ENCODE data around the gene FSTL4.

Gene FSTL4

DNA sequence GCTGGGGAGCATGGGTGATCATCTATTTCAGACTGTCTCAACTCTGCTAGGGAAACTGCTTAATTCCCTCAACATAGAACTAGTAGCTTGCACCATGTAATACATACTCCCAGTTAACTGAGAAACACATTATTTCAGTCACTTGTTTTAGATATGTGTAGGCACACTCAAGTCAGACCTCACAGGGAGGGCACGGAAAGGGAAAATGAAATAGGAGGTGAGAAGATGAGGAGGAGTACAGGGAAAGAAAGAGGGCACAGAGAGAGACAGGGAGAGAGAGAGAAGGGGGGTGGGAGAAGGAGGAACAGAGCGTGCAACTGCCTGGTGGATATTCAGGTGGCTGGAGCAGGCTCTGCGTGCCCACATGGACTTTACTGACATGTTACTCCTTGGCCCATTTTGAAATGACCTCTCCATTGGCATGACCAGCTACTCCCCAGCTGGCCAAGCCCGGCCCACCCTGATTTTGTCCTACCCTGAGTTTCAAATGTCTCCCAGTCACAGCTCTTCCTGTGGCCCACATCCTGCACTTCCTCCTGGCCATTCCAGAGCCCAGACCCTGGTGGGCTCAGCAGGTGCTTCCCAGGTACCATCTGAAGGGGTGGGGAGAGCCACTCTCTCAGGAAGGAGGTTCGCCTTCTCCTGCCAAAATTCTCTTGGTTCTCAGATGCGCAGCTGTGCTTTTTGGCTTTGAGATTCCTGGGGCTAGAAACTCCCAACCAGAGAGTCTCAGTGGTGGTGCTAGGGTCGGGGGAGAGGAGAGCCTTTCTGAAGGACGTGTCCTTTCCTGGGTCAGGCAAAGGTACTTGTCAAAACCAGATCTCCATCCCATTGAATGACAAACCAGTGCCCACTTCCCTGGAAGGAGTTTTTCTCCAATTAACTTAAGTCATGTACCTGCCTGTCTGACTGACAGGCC lies 229.4 kb downstream of the FSTL4 start:
- DNase-seq, result no peak

DNA sequence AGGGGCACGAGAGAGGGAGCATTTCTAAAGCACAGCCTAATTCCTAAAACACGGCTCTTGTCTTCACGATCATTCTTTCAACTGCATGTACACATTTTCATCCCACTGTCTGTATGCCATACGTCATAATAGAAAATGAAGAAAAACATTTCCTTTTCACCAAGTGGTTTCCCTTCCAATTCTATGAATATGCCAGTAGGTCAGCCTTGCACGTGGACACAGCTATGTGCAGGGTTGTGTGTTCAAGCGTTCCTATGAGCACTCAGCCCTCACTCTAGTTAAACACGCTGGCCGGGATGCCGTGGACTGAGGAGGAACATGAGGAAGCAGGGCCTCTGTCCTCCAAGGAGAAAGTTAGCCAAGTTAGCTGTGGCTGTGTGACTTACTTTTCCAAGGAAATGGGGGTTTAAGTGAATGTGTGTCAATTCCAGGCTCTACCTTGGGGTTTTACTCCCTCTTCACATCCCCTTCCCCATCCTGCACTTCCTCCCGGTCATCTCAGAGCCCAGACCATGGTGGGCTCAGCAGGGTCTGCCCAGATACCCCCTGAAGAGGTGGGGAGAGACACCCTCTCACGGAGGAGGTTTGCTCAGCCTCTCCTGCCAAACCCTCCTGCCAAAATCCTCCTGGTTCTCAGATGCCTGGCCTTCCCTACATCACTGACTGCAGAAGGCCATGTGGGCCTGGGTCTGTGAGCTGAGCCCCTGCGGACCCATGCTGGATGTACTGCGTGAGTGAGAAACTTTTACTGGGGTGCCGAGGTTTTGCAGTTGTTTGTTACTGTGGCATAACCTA lies 230.6 kb downstream of the FSTL4 start:
- no peak for DNase-seq

DNA sequence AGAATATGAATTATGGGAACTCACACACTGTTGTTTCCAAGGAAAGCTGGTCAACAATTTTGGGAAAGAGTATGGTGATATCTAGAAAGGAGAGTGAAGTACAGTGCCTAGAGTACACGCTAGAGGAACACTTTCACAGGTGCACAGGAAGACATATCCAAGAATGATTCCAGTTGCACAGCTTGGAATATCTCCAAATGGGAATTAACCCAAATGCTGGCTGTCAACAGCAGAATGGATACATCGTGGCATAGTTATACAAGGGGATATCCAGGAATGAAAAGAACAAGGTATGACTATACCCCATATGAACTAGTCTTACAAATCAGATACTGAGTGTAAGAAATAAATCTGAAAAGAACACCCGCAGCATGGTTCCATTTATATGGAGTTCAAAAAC lies 231.3 kb downstream of the FSTL4 start:
- no peak for DNase-seq

DNA sequence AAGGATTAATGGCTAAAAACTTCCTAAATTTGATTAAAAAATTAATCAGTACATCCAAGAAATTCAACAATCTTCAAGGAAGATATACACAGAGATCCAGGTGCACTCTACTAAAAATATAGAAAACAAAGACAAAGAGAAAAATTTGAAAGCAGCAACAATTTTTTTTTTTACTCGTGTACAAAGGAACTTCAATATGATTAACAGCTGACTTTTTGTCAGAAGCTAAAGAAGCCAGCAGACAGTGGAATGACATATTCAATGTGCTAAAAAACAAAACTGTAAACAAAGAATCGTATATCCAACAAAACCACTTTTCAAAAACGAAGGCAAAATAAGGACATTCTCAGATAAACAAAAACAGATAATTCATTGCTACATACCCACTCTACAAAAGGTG lies 234.6 kb downstream of the FSTL4 start:
- DNase-seq, result no peak

DNA sequence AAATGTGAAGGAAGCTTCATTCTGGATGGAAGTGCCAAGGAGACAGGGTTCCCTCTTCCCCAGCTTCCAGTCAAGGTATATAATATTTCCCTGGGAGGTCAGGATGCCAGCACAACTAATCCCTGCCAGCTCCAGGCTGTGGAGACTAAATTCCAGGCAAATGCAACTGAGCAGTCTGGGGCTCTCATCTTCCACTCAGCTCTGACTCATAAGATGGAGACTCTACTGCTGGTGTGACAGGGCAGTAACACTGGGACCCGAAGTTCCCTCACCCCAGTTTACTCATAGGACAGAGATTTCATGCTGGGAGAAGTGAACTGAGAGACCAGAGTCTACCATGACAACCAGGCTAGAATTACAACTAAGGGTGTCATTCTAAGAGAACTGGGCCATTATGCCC lies 235.4 kb downstream of the FSTL4 start:
- no peak for DNase-seq

DNA sequence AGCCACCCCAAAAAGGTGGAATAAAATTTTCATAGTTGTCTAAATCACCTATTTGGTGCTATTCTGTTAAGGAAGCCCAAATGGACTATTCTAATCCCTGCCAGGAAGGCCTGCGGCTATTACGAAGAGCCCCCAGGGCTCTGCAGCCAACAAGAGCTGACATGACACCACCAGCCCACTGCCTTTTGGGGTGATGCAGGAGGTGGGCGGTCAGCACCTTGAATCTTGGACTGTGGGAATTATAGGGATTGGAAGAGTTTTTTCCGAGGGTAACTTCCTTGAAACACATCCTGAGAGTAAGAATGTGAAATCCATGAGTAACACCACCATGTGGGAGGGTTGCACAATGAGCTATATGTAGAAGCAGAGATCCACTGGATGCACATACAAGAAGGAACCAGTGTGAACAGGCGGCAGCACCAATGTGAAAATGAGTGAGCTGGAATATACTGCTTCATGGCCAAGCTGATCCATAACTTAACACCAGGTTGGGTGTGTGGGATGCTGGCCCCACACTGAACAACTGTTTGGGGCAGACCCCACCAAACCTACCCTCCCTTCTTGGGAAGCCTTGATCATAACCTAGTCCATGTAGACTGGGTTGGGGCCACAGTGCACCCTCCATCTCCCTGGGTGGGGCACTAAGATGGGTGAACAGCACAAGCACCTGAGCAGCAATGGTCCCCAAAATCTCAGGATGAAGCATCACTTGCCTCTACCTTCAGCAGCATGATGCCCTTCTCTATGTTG lies 239.0 kb downstream of the FSTL4 start:
- no peak for DNase-seq

DNA sequence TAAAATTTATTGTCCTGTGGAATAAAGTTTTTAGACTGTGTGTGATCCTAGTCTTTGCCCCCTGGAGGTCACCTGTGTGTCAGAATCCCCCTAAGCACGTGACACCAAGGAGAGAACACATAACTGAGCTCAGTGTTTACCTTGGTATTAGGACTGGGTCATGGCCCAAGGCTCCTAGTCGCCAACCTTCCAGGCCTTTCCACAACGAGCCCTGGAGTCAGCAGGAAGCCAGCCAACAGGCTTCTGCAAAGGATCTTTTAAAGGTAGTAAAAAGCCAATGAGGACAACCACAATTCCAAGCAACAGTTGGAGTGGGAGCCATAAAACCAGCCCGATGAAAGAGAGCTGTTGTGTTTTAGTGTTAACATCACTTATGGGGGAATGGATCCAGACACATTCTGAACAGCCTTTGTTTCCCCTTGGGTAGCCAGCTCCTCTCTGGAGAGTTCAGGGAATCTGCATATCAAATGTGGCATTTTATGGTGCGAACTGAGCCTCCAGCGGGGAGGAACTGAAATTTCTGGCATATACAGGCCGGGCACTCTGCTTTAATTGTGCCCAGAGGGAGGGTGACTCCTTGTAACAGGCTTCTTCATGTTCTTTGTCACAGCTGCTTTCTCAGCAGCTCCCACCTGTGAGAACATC lies 239.9 kb downstream of the FSTL4 start:
- no peak for DNase-seq

DNA sequence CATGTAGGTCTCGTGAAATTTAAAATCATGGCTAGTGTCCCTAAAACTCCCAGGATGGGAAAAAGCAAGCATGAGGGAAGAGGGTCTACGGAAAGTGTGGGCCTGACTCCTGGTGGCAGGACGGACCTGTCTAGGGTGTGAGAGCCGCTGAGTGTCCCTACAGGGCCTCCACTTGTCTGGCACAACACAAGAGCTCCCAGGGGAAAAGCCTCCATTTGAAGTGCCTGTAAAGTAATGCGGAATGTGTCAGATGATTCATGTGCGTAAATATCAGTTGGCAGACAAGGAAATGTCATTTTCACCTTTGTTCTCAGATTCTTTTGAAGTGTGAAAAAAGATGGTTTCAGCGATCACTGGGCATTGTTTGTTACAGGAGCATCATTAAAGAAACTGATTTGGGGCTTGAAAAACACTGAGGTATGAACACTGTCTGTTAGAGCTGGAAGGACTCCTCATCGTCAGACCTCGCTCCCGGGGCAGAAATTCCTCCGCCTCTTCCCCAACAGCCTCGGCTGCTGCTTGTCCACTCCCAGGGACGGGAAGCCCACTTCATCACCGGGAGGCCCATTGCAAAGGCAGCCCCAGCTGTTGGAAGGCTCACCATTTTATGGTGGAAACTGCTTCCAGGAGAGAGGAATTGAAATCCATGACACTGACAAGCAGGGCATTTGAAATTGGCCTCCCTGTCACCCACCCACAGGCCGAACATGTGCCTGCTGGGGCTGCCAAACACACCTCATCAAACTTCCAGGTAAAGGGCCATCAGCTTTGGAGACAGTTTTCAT lies 240.8 kb downstream of the FSTL4 start:
- DNase-seq, result peak; percentile 31

DNA sequence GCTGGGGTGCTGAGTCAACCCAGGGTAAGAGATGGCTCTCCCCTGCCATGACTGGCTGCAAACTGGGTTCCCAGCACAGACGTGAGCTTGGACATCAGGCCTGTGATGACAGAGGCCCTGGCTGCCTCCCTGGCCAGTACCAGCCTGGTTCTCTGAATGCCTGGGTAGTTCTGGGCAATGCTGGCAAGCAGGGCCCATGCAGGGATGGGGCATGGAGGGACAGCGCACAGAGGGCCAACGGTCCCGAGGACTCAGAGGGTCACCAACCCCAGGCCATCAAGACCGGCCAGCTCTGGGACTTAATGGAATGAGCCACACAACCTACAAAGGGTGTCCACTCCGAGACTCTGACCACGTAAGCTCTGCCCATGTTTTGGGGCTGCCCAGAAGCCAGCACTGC lies 241.4 kb downstream of the FSTL4 start:
- no peak for DNase-seq

DNA sequence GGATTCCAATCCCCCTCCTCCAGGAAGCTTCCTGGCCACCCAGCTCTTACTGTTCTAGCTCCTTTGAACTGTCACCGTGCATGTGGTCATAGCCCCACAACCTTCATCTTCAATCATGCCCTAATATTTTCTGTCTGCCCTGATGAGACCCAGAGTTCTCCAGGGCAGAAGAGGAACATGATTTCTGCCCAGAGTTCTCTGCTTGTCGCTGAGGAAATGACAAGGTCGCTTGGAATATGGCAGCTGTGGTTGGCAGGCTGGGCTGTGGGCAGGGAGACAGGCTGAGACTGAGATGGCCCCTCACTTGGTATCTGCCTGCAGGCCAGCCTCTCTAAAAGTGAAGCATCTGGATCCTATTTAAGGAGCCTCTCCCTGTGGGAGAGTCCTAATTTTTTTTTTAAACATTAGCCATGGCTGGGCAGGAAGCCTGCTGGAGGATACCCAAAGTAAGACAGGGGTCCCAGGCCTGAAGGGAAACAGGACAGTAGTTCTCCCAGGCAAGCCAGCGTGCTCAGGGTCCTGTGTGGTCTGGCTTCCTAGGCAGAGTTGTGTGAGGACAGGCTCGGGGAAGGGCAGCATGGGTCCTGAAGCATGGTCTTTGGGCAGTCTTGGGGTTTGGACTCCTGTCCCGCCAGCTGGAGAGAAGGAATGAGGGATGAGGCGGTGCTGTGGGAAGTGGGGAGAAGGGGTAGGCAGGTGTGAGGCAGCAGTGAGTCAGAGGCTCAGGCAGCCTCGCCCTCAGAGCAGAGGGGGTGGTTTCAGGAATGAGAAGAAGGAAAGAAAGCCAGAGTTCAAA lies 242.1 kb downstream of the FSTL4 start:
- no peak for DNase-seq

DNA sequence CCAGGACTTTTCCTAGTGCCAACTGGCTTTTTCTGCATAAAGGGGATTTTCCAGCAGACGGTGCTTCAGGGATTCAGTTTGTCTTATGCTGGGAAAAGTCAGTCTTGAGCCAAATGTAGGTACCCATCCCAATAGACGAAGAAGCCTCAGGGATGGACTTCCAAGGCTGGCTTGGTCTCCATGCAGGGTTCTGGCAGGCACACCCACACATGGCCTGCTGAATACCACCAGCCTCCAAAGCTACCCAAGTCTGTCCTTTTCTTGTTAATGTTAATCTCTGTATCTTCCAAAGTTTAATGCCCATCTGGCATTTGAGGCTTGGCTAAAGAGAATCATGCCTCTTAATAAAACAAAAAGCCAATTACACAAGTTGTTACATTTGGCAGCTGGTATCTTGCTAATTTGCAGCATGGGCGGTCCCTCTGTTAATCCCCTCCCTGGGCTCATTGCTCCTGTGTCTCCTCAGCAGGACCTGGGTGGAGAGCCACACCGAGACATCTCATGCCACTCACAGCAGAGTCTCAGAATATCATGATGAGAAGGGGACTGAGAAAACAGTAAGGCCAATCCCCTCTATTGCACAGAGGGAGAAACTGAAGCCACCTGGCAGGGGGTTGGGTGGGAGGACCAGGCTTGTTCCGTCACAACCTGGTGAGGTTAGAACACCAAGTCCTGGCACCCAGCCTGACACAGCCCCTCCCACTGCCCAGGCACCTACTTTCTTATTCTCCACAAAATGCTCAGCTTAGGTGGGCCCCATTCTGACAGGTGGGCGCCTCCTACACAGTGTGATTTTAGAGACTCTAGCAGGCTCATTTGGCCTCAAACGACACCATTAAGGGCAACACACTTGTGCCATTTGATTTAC lies 243.2 kb downstream of the FSTL4 start:
- no peak for DNase-seq

DNA sequence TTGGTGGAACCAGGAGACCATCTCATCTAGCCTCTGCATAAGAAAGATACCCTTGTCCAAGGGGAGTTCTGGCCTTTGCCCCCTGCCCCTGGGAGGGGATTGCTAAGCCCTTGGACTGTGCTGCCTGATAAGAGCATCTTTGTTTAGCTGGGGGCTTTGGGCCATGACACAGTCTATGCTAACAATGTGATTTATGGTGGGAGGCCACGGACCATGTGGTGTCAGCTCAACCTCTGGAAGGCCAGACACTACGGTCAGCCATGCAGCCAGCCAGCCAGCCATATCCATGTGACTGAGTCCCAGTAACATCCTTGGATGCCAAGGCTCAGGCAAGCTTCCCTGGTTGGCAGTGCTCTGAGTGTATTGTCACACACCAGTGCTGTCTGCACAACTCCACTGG lies 244.4 kb downstream of the FSTL4 start:
- no peak for DNase-seq

DNA sequence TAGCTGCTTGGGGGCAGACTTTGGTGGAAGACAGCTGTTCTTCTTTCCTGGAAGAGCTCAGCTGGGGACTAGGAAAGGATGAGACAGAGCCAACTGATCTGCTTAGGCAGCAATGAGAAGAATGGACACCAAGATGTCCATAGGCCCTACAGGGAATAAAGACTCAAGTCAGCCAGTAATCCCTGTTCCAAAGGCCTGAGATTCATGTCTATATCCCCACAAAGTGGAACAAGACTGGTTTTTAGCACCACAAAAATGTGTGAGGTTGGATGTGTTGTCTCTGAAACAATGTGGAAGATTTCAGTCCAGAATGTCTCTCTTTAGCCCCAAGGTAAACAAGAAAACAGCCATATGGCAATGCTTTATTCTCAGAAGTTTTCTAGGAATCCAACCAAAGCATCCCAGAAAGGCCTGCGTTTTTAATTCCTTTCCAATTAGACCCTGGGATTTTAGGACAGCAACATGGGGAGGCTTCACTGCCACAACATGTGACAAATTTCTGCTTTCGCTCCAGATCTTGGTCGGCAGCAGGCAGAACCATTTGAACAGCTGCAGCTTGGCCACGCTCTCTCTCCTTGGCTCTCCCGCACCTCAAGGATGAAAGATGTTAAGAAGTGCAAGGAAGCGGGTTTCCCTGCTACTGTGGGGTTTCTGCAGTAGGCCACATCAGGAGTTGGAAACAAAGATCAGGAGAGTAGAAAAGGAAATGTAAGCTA lies 245.1 kb downstream of the FSTL4 start:
- DNase-seq, result no peak

DNA sequence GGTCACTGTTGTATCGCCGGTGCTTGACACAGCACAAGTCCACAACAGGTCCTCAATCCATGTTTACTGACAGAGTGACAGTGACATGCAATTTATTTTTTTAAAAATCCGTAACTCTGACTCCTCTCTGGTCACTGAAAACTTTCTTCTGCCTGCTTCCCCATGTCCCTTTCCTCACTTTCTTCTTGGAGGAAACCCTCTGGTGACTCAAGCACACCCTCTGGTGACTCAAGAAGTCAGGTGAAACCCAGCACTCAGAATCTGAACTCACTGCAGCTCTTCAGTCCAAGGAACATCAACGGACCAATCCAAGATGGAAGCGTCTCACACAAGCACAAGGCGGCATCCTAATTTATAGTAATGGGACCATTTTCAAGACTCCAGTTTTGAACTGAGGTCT lies 245.9 kb downstream of the FSTL4 start:
- DNase-seq, result no peak

DNA sequence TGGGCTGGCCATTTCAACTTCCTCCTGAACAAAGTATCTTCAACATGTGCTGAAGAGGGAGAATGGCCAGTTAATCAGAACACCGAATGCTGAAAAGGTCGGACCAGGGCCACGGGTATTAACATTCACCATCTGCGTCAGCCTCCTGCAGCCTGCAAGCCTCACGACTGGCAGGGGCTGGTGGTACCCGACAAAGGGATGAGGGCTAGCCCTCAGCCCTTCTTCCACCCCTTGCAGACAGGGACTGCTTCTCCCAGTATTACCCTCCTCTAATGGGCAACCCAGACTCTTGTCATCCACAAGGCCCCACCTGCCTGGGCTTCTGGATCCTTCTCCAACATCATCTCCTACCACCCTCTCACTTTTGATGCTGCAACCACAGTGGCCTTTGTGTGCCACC lies 246.6 kb downstream of the FSTL4 start:
- DNase-seq, result no peak

DNA sequence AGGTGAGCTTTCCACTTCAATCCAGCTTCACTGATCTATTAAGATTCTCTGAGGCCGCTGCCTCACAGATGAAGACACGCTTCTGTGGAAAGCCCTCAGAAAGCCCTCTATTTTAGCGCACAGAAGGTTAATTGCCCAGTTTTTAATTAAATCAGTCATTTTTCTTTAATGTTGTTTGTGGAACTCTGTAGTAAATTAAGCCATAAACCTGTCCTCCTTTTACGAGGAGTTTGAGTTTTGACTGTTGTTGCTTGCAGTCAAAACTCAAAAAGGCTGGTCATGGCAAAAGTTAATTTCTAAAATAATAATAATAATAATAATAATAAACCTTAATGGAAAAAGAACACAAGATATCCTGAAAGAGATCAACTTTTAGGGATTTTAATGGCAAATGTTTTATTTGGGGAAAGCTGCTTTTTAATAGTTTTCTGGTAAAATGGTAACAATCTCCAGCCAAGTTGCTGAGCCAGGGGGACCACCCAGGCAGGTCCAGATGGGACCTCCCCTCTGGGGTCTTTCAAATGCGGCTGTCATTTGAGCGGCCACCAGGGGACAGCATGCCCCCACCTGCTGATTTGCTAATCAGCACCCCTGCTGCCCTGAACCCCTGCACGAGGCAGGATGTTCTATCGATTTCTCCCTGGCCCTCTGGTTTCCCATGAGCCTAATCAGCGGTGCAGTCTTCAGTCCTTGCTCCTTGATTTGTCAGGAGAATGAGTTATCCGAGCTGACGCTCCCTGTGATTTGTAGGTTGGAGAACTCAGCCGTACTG lies 247.2 kb downstream of the FSTL4 start:
- DNase-seq, result no peak

DNA sequence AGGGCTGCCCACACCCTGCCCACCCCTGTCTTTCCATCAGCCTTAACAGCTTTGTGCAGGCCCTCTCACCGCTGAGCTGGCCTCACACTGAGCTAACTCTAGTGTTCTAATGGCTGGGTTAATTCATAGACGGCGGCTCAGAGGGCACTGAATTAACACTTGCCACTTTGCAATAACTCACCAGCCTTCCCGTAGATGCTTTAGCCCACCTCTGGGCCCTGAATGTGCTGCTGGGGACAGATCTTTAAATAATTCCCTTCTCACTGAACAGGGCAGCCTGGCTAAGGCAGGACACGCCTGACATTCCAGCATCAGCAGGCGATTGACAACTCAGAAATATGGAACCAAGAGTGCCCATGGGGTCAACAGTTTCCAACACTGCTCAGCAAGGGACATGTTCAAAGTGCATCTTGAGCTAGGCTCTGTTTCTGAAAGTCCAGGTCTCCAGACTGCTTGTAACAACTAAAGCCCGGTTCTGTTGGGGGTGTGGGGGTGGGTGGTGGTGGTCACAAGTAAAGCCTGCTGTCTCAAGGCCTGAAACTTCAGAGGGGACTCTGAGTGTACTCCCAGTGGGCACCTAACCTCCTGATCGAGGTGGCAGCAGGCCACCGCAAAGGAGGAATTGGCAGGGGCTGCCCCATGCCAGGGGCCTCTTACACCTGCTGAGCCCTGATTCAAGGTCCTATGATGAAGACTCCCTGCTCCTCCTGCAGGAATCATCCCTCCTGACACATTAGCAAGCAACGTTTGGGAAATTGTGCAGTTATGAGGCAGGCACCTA lies 248.3 kb downstream of the FSTL4 start:
- no peak for DNase-seq

DNA sequence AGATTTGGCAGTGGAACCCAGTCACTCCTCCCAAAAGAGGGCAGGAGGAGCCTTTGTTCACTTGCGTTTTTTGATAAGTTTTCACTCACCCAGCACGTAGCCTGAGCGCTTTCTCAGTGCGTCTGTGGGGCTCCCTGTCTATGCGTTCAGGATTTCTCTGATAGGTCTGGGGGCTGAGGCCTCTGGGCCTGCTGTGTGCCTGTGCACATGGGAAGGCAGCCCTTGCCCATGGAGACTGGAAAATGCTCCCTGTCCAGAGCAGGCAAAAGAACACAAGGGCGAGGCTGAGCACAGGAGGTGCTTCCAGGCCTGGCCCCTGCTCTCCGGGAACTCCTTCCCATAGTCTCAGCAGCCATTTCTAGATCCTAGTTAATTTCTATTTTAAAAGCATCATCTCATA lies 249.9 kb downstream of the FSTL4 start:
- no peak for DNase-seq

Data from NCI-H1436 (cell line).